Measurements from ENCODE around the gene GTF3C5.
"Not testable (repeated sequence)": the region's sequence is repeated elsewhere in the genome, so short reads cannot be mapped to it uniquely, and the experiment has no call there.

Gene GTF3C5

GRCh38 chr9:133056533-133056932 lies 25.7 kb downstream of the GTF3C5 start:
- no peak for DNase-seq

- no peak for DNase-seq
Measured at GRCh38 chr9:133057006-133057405, 26.2 kb downstream of the GTF3C5 start.

GRCh38 chr9:133057553-133057952 lies 26.8 kb downstream of the GTF3C5 start:
- DNase-seq = no peak

- DNase-seq = no peak
Measured at GRCh38 chr9:133058071-133058470, 27.3 kb downstream of the GTF3C5 start.

- DNase-seq = no peak
Measured at GRCh38 chr9:133058550-133059320, 27.9 kb downstream of the GTF3C5 start.

- no peak for DNase-seq
Measured at GRCh38 chr9:133059623-133060022, 28.8 kb downstream of the GTF3C5 start.

GRCh38 chr9:133060417-133060841 lies 29.6 kb downstream of the GTF3C5 start:
- DNase-seq = no peak

GRCh38 chr9:133061019-133061763 lies 30.4 kb downstream of the GTF3C5 start:
- DNase-seq = not testable (repeated sequence)

GRCh38 chr9:133061764-133062145 lies 31.0 kb downstream of the GTF3C5 start, which contains the start of gene CEL:
CEL (plus strand) TSS chr9:133061981; CDS start chr9:133062003, 22 bp downstream.
- DNase-seq = not testable (repeated sequence)

- not testable (repeated sequence) for DNase-seq
Measured at GRCh38 chr9:133062569-133062968, 31.8 kb downstream of the GTF3C5 start.

- no peak for DNase-seq
Measured at GRCh38 chr9:133063159-133063499, 32.3 kb downstream of the GTF3C5 start.

- DNase-seq = no peak
Measured at GRCh38 chr9:133063500-133064231, 32.9 kb downstream of the GTF3C5 start.

GRCh38 chr9:133064241-133065069 lies 33.7 kb downstream of the GTF3C5 start:
- DNase-seq = no peak

- DNase-seq = no peak
Measured at GRCh38 chr9:133065070-133065388, 34.2 kb downstream of the GTF3C5 start.

GRCh38 chr9:133066181-133066983 lies 35.6 kb downstream of the GTF3C5 start:
- no peak for DNase-seq

GRCh38 chr9:133067006-133067405 lies 36.2 kb downstream of the GTF3C5 start:
- DNase-seq = no peak

GRCh38 chr9:133067813-133068212 lies 37.0 kb downstream of the GTF3C5 start:
- DNase-seq = no peak

- not testable (repeated sequence) for DNase-seq
Measured at GRCh38 chr9:133068431-133068830, 37.6 kb downstream of the GTF3C5 start.

- DNase-seq = not testable (repeated sequence)
Measured at GRCh38 chr9:133070500-133070961, 39.7 kb downstream of the GTF3C5 start.

- DNase-seq = not testable (repeated sequence)
Measured at GRCh38 chr9:133070985-133071384, 40.2 kb downstream of the GTF3C5 start.

- DNase-seq = no peak
Measured at GRCh38 chr9:133071484-133072150, 40.8 kb downstream of the GTF3C5 start.

Measured in DMS 273 treated with DMSO at 0.1 percent for 48 hours (cell line).